Neural progenitor cell (in vitro differentiated cells): ENCODE measurements around the gene PEX7.

Experiments
- EZH2 ChIP-seq: fragments of 200-600 bp; sonication (generic); IDR thresholded peaks from 2 replicates; pipeline ENCODE4 v1.6.1; 2017; ENCODE audit warnings: antibody characterized with exemption, mild to moderate bottlenecking, moderate library complexity
- TF ChIP-seq, protein P1 (sequence below): fragments of 200-600 bp; sonication (generic); IDR thresholded peaks from 2 replicates; pipeline ENCODE4 v1.5.1; 2017; ENCODE audit warnings: antibody characterized with exemption, mild to moderate bottlenecking

DNA sequence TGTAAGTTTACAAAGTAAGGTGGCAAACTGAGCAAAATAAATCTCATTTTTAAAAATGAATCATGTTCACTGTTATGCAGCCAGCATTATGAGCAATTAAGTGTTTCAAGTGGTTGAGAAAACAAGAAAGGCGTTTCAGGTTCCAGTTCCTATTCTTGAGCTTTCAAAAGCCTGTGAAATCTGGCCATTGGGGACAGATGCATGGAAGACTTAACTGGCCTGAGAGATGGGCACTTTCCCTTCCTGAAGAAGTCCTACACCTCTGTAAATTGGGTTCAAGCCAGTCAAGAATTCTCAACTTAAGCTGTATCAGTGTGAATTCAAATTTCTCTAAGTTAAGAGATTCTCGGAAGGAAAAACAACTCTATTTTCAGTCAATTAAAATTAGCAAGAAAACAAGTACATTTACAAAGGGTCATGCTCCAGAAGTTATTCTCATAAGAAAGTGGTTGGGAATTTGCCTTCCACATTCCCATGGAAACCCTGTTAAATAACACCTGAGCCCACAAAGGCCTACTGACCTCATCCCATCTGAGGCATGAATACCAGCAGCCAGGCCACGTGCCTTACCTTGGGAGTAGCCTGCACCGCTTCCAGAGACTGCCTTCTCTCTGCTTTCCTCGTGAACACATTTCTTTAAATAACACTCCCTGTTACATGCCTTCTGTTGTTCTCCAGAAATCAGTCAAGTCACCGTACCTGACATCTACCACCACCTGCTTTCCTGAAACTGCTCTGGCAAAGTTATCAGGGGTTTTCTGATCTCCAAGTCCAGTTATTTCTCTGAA, 49.5 kb upstream of the PEX7 start:
- TF ChIP-seq EZH2 = no peak
- TF ChIP-seq, protein P1, sequence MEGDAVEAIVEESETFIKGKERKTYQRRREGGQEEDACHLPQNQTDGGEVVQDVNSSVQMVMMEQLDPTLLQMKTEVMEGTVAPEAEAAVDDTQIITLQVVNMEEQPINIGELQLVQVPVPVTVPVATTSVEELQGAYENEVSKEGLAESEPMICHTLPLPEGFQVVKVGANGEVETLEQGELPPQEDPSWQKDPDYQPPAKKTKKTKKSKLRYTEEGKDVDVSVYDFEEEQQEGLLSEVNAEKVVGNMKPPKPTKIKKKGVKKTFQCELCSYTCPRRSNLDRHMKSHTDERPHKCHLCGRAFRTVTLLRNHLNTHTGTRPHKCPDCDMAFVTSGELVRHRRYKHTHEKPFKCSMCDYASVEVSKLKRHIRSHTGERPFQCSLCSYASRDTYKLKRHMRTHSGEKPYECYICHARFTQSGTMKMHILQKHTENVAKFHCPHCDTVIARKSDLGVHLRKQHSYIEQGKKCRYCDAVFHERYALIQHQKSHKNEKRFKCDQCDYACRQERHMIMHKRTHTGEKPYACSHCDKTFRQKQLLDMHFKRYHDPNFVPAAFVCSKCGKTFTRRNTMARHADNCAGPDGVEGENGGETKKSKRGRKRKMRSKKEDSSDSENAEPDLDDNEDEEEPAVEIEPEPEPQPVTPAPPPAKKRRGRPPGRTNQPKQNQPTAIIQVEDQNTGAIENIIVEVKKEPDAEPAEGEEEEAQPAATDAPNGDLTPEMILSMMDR = no peak
